Neural crest cell (in vitro differentiated cells): ENCODE measurements around the gene JMJD6. TPM values are rescaled to one million over a fixed set of nuclear protein-coding genes. Genes with fewer than 3 reads are reported as not detected.
"Not testable (repeated sequence)": the region's sequence is repeated elsewhere in the genome, so short reads cannot be mapped to it uniquely, and the experiment has no call there.

Experiments
- DNase-seq: peaks from one replicate; pipeline ENCODE4 v3.0.0; 2021; ENCODE audit warnings: low read depth, mixed read lengths, low spot score
- H3K27ac Mint-ChIP-seq: one replicate; pipeline ENCODE4 v1.8.0; 2021; ENCODE audit warnings: mild to moderate bottlenecking, mixed read lengths; ENCODE audit not compliant: unreplicated experiment
- H3K27me3 Mint-ChIP-seq: 2 replicates; pipeline ENCODE4 v1.8.0; 2021; ENCODE audit warnings: low read depth, mild to moderate bottlenecking, mixed read lengths
- H3K36me3 Mint-ChIP-seq: 2 replicates; pipeline ENCODE4 v1.8.0; 2021; ENCODE audit warnings: low read depth, mild to moderate bottlenecking, mixed read lengths
- H3K4me1 Mint-ChIP-seq: 2 replicates; pipeline ENCODE4 v1.8.0; 2021; ENCODE audit warnings: mixed read lengths
- H3K4me3 Mint-ChIP-seq: one replicate; pipeline ENCODE4 v1.8.0; 2021; ENCODE audit warnings: mild to moderate bottlenecking, mixed read lengths
- H3K9me3 Mint-ChIP-seq: 2 replicates; pipeline ENCODE4 v1.8.0; 2021; ENCODE audit warnings: mixed read lengths
- CTCF ChIP-seq: fragments of 200-600 bp; sonication (generic); conservative IDR thresholded peaks from 2 replicates; pipeline ENCODE4 v1.5.0; 2021; ENCODE audit warnings: antibody characterized with exemption, mild to moderate bottlenecking
- total RNA-seq: library from RNA; stranded (reverse); gene quantifications from 2 replicates; pipeline ENCODE4 v1.2.1, GENCODE V29; 2021

The JMJD6 gene
- total RNA-seq, 1 donor from 2014 or later: 29.0 TPM

- TF ChIP-seq CTCF: no peak
- no peak overlapping the region for H3K4me3 Mint-ChIP-seq
- peaks cover 8% of the 10 kb centered on the region for H3K4me1 Mint-ChIP-seq
- no peak for DNase-seq
- no peaks in the 10 kb centered on the region for H3K9me3 Mint-ChIP-seq
- H3K36me3 Mint-ChIP-seq: peaks cover 9% of the 10 kb centered on the region
- H3K27me3 Mint-ChIP-seq: no peaks in the 10 kb centered on the region
- H3K27ac Mint-ChIP-seq: no peak overlapping the region
Observed at GRCh38 chr17:76716146-76716838, 10.1 kb downstream of the JMJD6 start.

GRCh38 chr17:76715496-76715830, 10.9 kb downstream of the JMJD6 start:
- Mint-ChIP-seq H3K27me3 (no peaks in the 10 kb centered on the region), H3K27ac (no peak overlapping the region), H3K4me3 (no peak overlapping the region), H3K4me1 (peaks cover 12% of the 10 kb centered on the region), H3K36me3 (peaks cover 4% of the 10 kb centered on the region), H3K9me3 (no peaks in the 10 kb centered on the region)
- TF ChIP-seq CTCF: no peak
- DNase-seq: no peak

GRCh38 chr17:76714822-76715495, 11.4 kb downstream of the JMJD6 start:
- peak; percentile 82 for DNase-seq
- Mint-ChIP-seq H3K27me3 (no peaks in the 10 kb centered on the region), H3K4me1 (peaks cover 13% of the 10 kb centered on the region), H3K36me3 (peaks cover 4% of the 10 kb centered on the region), H3K4me3 (peak overlapping the region; percentile 21), H3K9me3 (no peaks in the 10 kb centered on the region), H3K27ac (no peak overlapping the region)
- peak; percentile 89 for TF ChIP-seq CTCF

GRCh38 chr17:76714336-76714735, 12.1 kb downstream of the JMJD6 start:
- DNase-seq: no peak
- H3K36me3 Mint-ChIP-seq: peaks cover 4% of the 10 kb centered on the region
- TF ChIP-seq CTCF: no peak
- H3K27me3 Mint-ChIP-seq: peaks cover 3% of the 10 kb centered on the region
- H3K4me3 Mint-ChIP-seq: peak overlapping the region; percentile 17
- peaks cover 20% of the 10 kb centered on the region for H3K4me1 Mint-ChIP-seq
- H3K27ac Mint-ChIP-seq: no peak overlapping the region
- H3K9me3 Mint-ChIP-seq: no peaks in the 10 kb centered on the region

- no peak for TF ChIP-seq CTCF
- no peak overlapping the region for H3K27ac Mint-ChIP-seq
- H3K4me1 Mint-ChIP-seq: peaks cover 25% of the 10 kb centered on the region
Observed at GRCh38 chr17:76713765-76714164, 12.6 kb downstream of the JMJD6 start.

GRCh38 chr17:76712321-76712720, 14.1 kb downstream of the JMJD6 start:
- not testable (repeated sequence) for DNase-seq, H3K36me3 Mint-ChIP-seq, H3K27ac Mint-ChIP-seq, H3K27me3 Mint-ChIP-seq, H3K9me3 Mint-ChIP-seq
- Mint-ChIP-seq H3K4me3 (peak overlapping the region; percentile 83), H3K4me1 (peaks cover 38% of the 10 kb centered on the region)

More at GRCh38 chr17:76713765-76714164, 12.6 kb downstream of the JMJD6 start:
- peak overlapping the region; percentile 17 for H3K4me3 Mint-ChIP-seq
- H3K27me3 Mint-ChIP-seq: peaks cover 3% of the 10 kb centered on the region
- no peak for DNase-seq
- no peaks in the 10 kb centered on the region for H3K9me3 Mint-ChIP-seq
- peaks cover 2% of the 10 kb centered on the region for H3K36me3 Mint-ChIP-seq
